Type B pancreatic cell (in vitro differentiated cells): ENCODE measurements around the gene SMYD3. TPM values are rescaled to one million over a fixed set of nuclear protein-coding genes. Genes with fewer than 3 reads are reported as not detected.

ENCODE experiments used
- DNase-seq: peaks from one replicate; pipeline ENCODE4 v3.0.0; 2021; ENCODE audit warnings: mixed read lengths; ENCODE audit not compliant: unreplicated experiment; ENCODE audit errors: extremely low spot score
- H3K27ac Mint-ChIP-seq: 2 replicates; pipeline ENCODE4 v1.8.0; 2021; ENCODE audit warnings: mild to moderate bottlenecking, mixed read lengths
- H3K27me3 Mint-ChIP-seq: 2 replicates; pipeline ENCODE4 v1.8.0; 2021; ENCODE audit warnings: mixed read lengths
- H3K36me3 Mint-ChIP-seq: 2 replicates; pipeline ENCODE4 v1.8.0; 2021; ENCODE audit warnings: mixed read lengths
- H3K4me1 Mint-ChIP-seq: one replicate; pipeline ENCODE4 v1.8.0; 2021; ENCODE audit warnings: mixed read lengths; ENCODE audit not compliant: unreplicated experiment
- H3K4me3 Mint-ChIP-seq: 2 replicates; pipeline ENCODE4 v1.8.0; 2021; ENCODE audit warnings: mild to moderate bottlenecking, mixed read lengths
- H3K9me3 Mint-ChIP-seq: 2 replicates; pipeline ENCODE4 v1.8.0; 2021; ENCODE audit warnings: mixed read lengths
- CTCF ChIP-seq: fragments of 200-600 bp; sonication (generic); conservative IDR thresholded peaks from 2 replicates; pipeline ENCODE4 v1.5.0; 2021; ENCODE audit warnings: antibody characterized with exemption, mild to moderate bottlenecking
- total RNA-seq: library from RNA; stranded (reverse); gene quantifications from 2 replicates; pipeline ENCODE4 v1.2.1, GENCODE V29; 2021; ENCODE audit warnings: low replicate concordance

SMYD3 gene
- total RNA-seq, 1 donor from 2014 or later, result 19.4 TPM

- Mint-ChIP-seq H3K9me3 (no peaks in the 10 kb centered on the region), H3K4me3 (no peak overlapping the region), H3K4me1 (no peaks in the 10 kb centered on the region), H3K36me3 (no peaks in the 10 kb centered on the region), H3K27ac (no peak overlapping the region), H3K27me3 (no peaks in the 10 kb centered on the region)
- TF ChIP-seq CTCF, result no peak
- no peak for DNase-seq
These were observed 293.1 kb downstream of the SMYD3 start for GRCh38 chr1:246213947-246214346.

GRCh38 chr1:246213502-246213901 is 293.6 kb downstream of the SMYD3 start:
- no peak for TF ChIP-seq CTCF
- Mint-ChIP-seq H3K9me3 (no peaks in the 10 kb centered on the region), H3K27me3 (no peaks in the 10 kb centered on the region), H3K4me3 (no peak overlapping the region), H3K4me1 (no peaks in the 10 kb centered on the region), H3K36me3 (no peaks in the 10 kb centered on the region), H3K27ac (no peak overlapping the region)
- DNase-seq, result no peak

- Mint-ChIP-seq H3K36me3 (no peaks in the 10 kb centered on the region), H3K9me3 (no peaks in the 10 kb centered on the region)
- TF ChIP-seq CTCF, result no peak
These were observed 294.0 kb downstream of the SMYD3 start for GRCh38 chr1:246213036-246213435.

GRCh38 chr1:246212013-246212412 is 295.1 kb downstream of the SMYD3 start:
- H3K27me3 Mint-ChIP-seq, result no peaks in the 10 kb centered on the region
- no peak overlapping the region for H3K27ac Mint-ChIP-seq
- no peaks in the 10 kb centered on the region for H3K36me3 Mint-ChIP-seq
- TF ChIP-seq CTCF, result no peak
- no peaks in the 10 kb centered on the region for H3K4me1 Mint-ChIP-seq
- no peak overlapping the region for H3K4me3 Mint-ChIP-seq
- no peak for DNase-seq
- no peaks in the 10 kb centered on the region for H3K9me3 Mint-ChIP-seq

More at GRCh38 chr1:246213036-246213435, 294.0 kb downstream of the SMYD3 start:
- H3K4me1 Mint-ChIP-seq, result no peaks in the 10 kb centered on the region
- no peak overlapping the region for H3K27ac Mint-ChIP-seq
- H3K27me3 Mint-ChIP-seq, result no peaks in the 10 kb centered on the region
- H3K4me3 Mint-ChIP-seq, result no peak overlapping the region
- no peak for DNase-seq

GRCh38 chr1:246210756-246211155 is 296.3 kb downstream of the SMYD3 start:
- no peak for TF ChIP-seq CTCF
- no peaks in the 10 kb centered on the region for H3K27me3 Mint-ChIP-seq
- H3K9me3 Mint-ChIP-seq, result no peaks in the 10 kb centered on the region
- no peaks in the 10 kb centered on the region for H3K4me1 Mint-ChIP-seq
- no peak overlapping the region for H3K27ac Mint-ChIP-seq
- no peaks in the 10 kb centered on the region for H3K36me3 Mint-ChIP-seq
- no peak for DNase-seq
- H3K4me3 Mint-ChIP-seq, result no peak overlapping the region

GRCh38 chr1:246208105-246208504 is 299.0 kb downstream of the SMYD3 start:
- Mint-ChIP-seq H3K27me3 (no peaks in the 10 kb centered on the region), H3K9me3 (peaks cover 4% of the 10 kb centered on the region), H3K4me1 (no peaks in the 10 kb centered on the region), H3K4me3 (no peak overlapping the region), H3K36me3 (peaks cover 4% of the 10 kb centered on the region), H3K27ac (no peak overlapping the region)
- DNase-seq, result no peak
- TF ChIP-seq CTCF, result no peak
